Lower leg skin (tissue), 3 donors: ENCODE results near the gene ENSA.

ENCODE experiments used
- POLR2A ChIP-seq, 2 donors: fragments of 450-650 bp; IDR thresholded peaks; one replicate each; pipeline ENCODE4 v1.6.1; 2016 to 2017; ENCODE audit warnings: antibody characterized with exemption in 2 of 2, mild to moderate bottlenecking in 1 of 2, moderate library complexity in 1 of 2
- TF ChIP-seq, protein P1 (sequence below), 3 donors: fragments of 450-650 bp; IDR thresholded peaks; one replicate each; pipeline ENCODE4 v1.5.1; 2016; ENCODE audit warnings: antibody characterized with exemption in 3 of 3, mild to moderate bottlenecking in 3 of 3, moderate library complexity in 2 of 3

- TF ChIP-seq, protein P1, sequence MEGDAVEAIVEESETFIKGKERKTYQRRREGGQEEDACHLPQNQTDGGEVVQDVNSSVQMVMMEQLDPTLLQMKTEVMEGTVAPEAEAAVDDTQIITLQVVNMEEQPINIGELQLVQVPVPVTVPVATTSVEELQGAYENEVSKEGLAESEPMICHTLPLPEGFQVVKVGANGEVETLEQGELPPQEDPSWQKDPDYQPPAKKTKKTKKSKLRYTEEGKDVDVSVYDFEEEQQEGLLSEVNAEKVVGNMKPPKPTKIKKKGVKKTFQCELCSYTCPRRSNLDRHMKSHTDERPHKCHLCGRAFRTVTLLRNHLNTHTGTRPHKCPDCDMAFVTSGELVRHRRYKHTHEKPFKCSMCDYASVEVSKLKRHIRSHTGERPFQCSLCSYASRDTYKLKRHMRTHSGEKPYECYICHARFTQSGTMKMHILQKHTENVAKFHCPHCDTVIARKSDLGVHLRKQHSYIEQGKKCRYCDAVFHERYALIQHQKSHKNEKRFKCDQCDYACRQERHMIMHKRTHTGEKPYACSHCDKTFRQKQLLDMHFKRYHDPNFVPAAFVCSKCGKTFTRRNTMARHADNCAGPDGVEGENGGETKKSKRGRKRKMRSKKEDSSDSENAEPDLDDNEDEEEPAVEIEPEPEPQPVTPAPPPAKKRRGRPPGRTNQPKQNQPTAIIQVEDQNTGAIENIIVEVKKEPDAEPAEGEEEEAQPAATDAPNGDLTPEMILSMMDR (IDR thresholded peaks at IDR 0.05) = peak in 1 of 3 donors; percentile 35
- peak in 1 of 2 donors; percentile 91 for TF ChIP-seq POLR2A (IDR thresholded peaks at IDR 0.05)
Measured at GRCh38 chr1:150629115-150629928, at the start of gene ENSA.
